D341Med (cell line): ENCODE data around the gene PLXDC1.
"Not testable (repeated sequence)": the region's sequence is repeated elsewhere in the genome, so short reads cannot be mapped to it uniquely, and the experiment has no call there.

ENCODE experiments used
- DNase-seq: peaks from one replicate; pipeline ENCODE4 v3.0.0; 2012; ENCODE audit warnings: low spot score

PLXDC1 gene

GRCh38 chr17:39125143-39125875, 26.1 kb downstream of the PLXDC1 start:
- DNase-seq: no peak

DNA sequence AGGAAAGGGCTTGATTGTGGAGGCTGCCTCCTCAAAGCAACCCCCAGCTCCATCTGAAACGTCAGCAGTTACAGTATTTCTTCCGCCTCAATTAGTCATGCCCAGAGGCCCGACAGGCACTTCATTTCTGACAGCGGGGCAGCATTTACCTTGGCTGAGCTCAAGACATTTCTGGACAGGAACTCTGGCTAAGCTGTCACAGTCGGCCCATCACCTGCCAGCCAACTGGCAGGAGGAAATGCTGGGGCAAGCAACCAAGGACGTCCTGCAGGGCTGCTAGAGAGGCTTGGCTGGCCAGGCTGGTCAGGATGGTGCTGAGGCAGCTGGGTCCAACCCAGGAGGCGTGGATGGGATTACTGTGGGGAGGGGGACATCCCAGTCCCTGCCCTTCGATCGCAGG, 27.8 kb downstream of the PLXDC1 start:
- no peak for DNase-seq

GRCh38 chr17:39122991-39123390, 28.4 kb downstream of the PLXDC1 start:
- DNase-seq: no peak

DNA sequence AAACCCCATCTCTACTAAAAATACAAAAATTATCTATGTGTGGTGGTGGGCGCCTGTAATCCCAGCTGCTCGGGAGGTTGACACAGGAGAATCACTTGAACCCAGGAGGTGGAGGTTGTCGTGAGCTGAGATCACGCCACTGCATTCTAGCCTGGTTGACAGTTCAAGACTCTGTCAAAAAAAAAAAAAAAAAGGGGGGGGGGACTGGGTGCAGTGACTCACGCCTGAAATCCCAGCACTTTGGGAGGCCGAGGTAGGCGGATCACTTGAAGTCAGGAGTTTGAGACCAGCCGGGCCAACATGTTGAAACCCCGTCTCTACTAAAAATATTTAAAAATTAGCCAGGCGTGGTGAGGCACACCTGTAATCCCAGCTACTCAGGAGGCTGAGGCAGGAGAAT, 29.5 kb downstream of the PLXDC1 start:
- not testable (repeated sequence) for DNase-seq

GRCh38 chr17:39118674-39119419, 32.6 kb downstream of the PLXDC1 start:
- no peak for DNase-seq

- no peak for DNase-seq
Measured at GRCh38 chr17:39116224-39116623, 35.2 kb downstream of the PLXDC1 start.

GRCh38 chr17:39115135-39115534, 36.3 kb downstream of the PLXDC1 start:
- no peak for DNase-seq

DNA sequence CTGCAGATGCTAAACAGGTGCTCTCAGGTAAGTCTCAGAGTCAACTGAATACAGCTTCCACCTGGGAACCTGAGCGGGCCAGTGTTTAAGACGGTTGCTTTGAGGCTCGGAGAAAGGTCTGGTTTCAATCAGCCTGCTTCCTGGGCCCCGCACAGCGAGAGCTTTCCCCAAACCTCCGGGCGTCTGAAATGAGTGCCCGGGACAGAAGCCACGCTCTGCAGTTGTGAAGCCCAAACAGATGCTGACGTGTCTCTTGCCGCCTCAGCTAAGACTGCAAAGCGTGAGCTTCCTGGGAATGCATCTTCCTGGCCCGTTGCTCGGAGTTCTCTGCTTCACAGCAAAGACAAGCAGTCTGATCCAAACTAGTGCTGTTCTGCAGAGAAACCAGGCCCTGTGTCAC, 36.7 kb downstream of the PLXDC1 start:
- DNase-seq: no peak

GRCh38 chr17:39113871-39114270, 37.6 kb downstream of the PLXDC1 start:
- DNase-seq: no peak

DNA sequence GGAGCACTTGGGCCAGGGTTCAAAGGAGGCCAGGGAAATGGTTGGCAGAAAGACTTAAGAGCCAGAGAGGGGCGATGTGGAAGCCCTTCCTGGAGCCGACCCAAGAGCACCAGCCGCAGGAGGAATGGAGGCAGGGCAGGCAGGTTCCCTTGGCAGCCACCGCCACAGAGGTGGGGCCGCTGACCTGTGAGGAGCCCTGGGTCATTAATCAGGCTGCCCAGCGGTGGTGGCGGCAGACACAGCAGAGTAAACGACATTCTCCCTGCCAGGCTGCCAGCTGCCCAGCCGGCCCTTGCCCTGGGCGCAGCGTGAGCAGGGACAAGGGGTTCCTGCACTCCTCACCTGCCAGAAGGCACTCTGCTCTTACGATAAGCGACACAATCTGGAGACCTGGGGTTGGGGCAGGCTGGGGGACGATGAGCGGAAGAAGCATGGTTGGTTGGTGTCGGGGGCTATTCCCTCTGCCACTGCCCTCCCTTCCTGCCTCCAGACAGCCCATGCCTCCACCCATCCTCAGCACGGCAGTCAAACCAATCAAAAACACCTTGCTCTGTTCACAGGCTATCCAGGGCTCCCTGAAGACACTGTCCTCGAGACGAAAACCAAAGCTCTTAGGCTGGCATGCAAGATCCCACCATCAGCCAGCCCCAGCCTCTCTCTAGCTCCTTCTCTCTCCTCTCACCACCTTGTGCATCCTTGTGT, 40.9 kb downstream of the PLXDC1 start:
- DNase-seq: no peak

DNA sequence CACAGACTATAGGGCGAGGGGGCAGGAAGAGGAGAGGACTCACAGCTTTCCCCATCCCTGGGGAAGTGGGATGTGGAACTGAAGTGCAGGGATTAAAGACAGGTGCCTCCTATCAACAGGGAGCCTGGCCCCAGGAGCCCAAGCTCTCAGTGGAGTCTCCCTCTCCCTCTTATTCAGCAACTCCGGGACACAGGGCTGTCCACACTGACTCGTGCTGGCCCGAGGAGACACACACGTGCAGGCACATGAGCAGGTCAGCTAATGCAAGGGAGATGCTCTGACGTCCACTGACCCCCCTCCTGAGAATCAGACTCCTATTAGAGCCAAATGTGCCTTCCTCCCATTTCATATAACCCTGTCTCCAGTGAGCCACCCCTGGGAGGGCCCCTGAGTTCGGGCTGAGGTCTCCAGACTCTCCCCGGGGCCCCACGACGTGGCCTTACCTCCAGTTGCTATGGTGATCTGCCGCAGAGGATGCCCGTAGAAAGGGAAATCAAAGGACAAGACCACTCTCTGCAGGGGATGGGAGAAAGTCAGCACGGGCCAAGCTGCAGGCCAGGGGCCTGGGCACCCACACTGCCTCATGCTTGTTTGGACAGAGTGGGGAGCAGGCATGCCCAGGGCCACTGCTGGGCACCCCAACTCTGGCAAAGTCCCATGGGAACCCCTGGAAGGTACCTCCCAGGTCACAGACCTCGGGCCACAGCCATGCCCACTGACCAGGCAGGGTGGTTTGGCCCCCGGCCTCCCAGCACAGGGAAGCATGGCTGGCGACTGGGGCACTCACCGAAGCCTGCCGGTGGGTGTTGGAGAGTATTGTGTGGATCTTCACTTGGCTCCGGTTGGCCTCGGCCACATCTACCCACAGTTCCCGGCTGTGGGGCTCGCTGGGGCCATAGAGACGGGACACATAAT, 42.7 kb downstream of the PLXDC1 start:
- DNase-seq: no peak

GRCh38 chr17:39107973-39108372, 43.5 kb downstream of the PLXDC1 start:
- no peak for DNase-seq

DNA sequence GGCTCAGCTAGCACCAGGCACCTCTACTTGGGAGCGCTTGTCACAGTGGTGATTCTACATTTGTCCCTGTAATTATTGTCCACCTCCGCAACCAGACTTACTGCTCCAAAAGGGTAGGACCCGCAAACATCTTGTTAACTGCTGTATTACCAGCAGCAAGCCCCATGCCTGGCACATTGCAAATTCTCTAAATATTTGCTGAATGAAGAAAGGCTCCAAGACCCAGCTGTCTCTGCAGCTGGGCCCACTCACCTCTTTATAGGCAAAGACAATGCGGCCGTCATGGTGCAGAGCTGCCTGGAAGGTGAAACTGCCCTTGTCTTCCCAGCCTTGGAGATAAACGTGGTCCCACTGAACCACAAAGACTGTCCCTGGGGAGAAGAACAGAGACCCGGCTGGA, 44.3 kb downstream of the PLXDC1 start:
- DNase-seq: no peak

DNA sequence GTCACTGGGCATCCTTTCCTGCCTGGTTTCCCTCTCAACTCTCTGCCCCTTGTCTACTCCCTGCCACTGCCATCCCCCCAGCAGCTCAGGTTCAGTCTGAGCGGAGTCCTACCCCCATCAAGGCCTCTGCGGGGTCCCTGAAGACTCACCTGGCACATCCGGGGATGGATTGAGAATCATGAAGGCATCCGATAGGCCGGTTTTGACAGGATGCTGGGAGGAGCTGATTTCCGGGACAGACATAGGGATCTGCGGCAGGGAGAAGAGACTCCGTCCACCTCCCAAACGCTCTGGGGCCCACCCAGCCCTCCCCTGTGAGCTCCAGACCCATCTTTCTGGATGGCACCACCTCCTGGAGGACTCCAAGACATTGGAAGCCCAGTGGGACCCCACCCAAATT, 45.7 kb downstream of the PLXDC1 start:
- no peak for DNase-seq

GRCh38 chr17:39104657-39105056, 46.8 kb downstream of the PLXDC1 start:
- no peak for DNase-seq

GRCh38 chr17:39104046-39104445, 47.4 kb downstream of the PLXDC1 start:
- no peak for DNase-seq

DNA sequence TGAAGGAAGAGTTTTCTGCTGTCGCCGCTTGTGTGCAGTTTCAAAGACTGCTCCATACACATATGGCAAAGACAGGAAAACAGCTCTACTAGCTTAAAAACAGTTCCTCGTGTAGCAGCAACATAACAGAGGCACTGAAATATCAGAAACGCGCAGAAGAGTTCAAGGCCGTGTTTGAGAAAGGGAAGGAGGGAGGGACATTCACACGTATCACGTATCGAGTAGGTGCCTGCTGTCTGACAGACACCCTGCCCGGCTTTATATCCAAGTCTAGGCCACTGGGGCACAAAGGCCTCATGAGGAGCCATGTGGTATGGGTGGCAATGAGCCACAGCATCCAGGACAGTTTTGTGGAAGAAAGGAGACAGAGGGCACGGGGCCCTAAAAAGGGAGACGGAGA, 50.3 kb downstream of the PLXDC1 start:
- no peak for DNase-seq

- DNase-seq: no peak
Measured at GRCh38 chr17:39100530-39100929, 50.9 kb downstream of the PLXDC1 start.

DNA sequence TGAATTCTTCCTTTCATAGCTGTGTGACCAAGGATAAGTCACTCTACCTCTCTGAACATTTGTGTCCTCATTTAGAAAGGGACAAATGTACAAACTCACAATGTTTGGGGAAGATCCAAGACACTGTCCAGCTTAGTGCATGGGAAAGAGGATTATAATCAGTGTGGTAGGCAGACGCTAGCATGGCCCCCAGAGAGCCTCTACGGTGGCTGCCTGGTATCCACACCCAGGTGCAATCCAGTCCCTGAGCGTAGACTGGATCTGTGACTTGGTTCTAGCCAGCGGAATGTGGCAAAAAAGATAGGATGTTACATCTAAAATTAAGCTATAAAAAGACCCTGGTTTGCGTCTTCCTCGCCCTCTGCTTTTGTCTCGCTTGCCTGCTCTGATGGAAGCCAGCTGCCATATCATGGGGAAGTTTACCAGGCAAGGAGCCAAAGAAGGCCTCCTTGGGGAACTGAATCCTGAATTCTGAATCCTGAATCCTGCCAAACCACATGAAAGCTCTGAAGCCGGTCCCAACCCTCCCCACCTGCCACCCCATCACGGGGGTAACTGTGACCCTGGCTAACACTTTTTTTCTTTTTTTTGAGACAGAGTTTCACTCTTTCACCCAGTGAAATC, 51.7 kb downstream of the PLXDC1 start:
- DNase-seq: peak; percentile 88

GRCh38 chr17:39098588-39098987, 52.8 kb downstream of the PLXDC1 start:
- DNase-seq: no peak

GRCh38 chr17:39097537-39097936, 53.9 kb downstream of the PLXDC1 start:
- no peak for DNase-seq

GRCh38 chr17:39097150-39097519, 54.3 kb downstream of the PLXDC1 start:
- DNase-seq: no peak
